DMS 273 (cell line): ENCODE data around the gene LCP1.

Experiments
- DNase-seq: peaks from one replicate; lab custom pipeline; 2025; ENCODE audit not compliant: unreplicated experiment; lab: John Stamatoyannopoulos, UW

The LCP1 gene

DNA sequence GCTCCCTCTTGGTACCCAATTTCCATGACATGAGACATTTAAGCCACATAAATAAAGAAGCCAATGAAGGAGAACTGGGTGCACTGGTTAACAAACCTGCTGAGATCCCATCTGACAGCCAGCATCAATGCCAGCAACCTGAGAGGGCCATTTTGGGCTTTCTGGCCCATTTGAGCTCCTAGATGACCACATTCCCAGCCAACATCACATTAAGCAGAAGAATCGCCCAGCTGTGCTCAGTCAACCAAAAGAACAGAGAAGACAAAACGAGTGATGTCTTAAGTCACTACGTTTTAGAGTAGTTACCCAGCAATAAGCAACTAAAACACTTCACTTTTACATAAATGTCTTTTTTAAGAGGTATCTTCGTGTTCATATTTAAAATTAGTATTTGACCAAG is 21.9 kb downstream of the LCP1 start:
- DNase-seq = no peak

DNA sequence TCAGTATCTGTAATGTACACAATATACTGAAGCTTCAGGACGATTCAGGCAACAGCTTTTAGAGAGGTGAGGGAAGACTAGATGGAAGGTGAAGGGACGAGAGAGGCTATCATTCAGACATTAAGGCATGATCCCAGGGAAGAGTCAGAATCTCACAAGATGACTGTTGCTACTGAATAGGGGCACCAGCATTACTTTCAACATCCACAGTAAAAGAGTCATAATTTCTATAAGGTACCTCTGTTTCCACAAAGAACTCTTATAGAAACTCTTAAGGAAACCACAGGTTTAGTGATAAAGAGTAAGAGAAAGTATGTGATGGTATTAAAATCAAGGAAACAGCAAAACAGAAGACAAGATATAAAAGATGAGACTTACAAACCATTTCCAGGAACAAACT is 23.0 kb downstream of the LCP1 start:
- no peak for DNase-seq

DNA sequence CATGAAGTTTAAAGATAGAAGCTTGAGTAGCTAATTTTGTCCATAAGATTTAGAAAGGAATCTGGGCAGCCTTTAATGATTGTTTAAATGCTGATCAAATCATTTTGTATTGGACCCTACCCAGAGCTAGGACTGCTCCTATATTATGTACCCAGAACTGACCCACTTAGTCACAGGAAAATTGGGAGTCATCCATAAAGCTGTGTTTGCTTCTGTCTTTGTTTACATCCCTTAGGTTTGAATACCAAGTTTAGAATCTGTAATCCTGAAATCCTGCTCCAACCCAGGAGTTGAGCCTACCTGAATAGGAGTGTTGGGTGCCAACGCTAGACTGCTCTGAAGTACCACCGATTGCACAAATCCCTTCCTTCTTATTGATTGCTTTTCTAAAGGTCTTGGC is 23.8 kb downstream of the LCP1 start:
- no peak for DNase-seq

DNA sequence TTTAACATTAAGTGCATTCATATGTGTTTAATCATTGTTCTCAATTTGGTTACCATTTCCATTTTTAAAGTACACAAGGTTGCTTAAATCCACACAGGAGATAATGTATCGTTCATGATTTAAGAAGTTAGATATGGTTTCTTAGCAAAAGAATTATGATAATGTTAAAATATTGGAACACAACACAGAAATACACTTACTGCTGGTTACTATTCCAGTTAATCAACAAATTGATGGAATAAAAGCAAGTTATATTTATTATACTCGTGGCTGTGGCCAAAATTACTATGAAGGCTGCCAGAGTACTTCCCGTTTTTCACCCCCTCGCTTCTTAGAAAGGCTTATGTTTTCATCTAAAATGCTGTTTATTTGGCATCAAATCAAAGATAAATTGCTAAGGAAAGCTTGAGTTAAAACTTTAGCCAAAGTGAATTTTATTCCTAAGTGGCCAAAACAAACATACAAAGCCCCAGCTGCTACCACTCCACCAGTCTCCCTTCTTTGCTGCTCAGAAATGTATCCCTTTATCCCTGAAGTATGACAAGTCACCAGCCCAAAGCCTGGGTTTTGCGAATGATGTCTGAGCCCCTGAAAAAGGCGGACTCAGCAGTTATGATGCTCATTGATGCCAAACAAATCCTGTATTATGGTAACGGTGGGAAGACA is 27.7 kb downstream of the LCP1 start:
- DNase-seq = no peak

DNA sequence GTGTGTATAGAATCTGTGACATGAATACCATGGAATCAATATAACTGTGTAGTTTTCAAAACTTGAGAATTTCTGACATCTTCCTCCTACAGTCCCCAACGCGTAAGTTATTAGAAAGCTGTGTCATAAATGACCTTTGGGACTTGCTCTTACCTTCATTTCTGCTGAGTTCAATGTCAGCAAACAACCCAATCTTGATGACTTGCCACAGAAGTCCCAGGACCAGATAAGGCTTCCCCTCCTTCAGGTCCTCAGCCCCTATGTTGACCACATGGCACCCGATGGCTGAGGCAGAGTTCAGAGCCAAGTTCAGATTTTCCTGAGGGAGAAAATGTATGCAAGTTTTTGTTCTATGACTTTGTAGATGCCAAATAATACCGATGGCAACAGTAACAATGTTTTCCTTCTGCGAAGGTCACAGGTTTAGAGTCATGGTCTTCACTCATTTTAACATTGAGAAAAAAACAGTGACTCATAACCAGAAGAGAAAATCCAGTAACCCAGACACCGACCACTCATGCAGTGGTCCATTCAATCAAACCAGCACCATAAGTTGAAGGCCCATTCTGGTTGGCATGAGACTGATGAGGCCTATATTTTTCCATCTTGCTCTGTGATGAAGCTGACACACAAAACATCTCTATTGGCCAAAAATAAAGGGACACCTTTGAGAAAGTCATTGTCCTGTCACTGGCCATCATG is 29.2 kb downstream of the LCP1 start:
- no peak for DNase-seq

DNA sequence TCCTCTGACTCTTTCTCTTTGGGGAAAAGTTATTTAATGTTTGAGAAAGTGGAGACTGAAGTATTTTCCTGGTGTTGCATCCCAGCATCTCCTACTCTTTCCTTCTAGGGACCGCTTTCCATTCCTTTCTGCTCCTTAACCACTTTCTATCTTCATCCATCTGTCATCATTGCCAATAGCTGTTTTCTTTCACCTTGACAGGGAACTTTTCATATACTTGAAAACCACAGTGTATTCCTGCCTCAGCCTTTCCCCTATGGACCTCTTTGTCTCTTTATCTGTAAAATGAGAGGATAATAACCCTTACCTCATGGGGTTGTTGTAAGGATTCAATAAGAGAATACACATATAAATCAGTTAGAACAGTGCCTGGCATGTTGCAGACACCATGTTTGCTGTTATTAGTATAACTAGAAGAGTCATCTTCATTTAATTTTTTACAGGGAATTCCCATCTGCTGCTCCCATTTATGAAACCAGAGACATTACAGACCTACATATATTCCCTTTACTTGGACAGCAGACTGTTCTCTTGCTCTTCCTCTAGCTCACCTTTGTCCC is 31.8 kb downstream of the LCP1 start:
- DNase-seq = no peak

DNA sequence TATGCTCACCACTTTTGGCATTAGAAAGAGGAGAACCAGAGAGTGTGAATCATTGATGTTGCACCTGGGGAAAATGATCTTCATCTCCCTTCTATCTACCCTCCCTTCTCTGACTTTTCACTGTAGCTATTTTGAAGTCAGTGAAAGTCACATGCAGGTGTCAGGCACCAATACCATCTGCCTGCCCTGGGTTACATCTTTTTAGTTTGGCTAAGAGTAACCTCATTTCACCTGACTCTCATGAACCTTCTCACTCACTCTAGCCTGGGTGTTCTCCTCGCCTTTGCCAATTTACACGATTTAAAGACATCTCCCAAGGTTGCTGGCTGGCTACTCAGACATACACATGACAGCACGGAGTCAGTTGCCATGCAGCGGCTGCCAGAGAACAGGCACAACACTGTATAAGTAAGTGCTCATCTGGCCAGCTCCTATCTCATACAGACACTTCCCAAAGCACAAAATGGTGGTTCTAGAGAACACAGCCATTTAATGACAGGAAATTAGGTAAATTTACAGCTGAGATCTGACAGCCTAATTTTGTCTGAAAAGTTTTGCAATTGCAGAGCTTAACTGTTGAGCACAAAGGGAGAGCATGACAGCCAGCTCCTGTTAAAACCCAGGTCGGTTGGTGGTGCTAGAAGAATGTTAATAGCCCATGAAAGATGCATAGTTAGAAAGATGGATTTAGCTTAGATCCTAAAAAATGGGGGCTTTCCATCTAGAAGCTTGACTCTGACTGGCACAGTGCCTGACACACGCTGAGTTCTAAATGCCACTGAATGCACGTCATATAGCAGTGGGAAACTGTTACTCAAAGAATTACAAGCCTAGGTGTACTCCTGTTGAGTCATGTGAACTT is 32.5 kb downstream of the LCP1 start:
- no peak for DNase-seq

DNA sequence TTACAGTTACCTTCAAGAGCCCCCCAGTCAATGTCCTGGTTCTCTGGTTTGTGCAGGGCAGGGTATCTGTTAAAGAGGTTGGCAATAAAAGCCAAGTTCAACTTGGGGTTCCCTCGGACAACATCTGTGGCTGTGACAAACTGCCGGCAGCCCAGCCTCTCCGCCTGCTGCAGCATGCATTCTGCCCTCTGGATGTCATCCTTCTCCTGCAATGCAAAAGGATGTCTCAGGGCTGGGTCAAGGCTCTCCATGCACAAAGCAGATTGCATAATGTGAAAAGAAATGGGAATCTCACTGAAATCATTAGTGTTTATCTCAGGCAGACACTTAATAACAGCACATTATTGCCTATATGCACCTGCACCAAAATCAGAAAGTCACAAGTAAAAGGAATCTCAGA is 35.1 kb downstream of the LCP1 start:
- DNase-seq = peak; percentile 4

DNA sequence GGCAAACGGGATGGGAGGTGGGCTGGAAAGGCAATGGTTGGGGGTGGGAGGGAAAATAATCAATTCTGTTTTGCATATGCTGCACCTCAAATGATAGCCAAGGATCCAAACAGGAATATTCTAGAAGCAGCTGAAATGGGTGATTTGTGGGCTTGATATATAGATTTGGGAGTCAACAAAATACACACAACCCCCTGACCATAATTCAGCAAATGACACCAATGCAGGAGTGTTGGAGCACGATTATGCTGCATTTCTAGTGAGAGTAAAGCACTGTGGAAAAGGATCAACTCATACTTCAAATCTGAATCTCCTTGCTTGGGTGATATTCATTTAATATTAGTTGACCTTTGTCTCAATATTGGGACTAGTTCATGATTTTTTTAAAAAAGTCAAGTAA is 36.0 kb downstream of the LCP1 start:
- no peak for DNase-seq

DNA sequence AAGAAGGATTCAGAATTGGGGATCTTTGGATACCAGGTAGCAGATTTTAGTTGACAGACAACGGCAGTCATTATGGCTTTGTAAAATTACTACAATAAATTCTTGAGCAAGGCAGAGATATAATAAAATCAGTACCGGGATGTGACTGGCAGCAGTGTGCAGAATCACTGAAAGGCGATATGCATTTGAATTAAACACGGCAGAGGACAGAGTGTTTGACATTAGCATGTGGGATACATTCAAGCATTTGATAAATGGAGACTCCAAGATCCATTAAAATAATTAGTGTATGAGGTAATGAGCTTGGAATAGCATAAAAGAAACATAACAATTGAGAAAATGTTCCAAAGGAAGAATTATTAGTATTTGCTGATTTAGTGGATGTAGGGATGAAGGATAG is 36.8 kb downstream of the LCP1 start:
- DNase-seq = no peak

DNA sequence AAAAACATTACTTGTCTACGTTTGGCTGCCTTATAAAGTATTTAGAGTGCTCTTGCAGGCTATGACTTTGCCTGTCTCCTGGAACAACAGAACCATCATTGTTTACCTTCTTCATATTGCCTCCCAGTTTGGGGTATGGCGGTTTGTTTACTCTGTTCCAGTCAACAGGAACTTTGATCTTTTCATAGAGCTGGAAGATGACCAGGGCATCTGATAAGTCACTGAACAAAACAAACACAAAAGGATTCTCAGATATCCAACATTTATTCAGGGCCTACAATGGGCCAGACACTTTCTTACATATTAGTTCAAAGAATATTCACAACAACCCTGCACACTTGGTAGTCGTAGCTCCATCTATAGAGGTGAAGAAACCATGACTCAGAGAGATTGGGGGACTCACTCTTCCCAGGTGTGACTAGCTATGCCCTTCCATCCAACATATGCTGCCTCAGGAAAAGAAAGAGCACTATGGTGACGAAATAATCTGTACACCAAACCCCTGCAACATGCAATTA is 38.7 kb downstream of the LCP1 start:
- no peak for DNase-seq

DNA sequence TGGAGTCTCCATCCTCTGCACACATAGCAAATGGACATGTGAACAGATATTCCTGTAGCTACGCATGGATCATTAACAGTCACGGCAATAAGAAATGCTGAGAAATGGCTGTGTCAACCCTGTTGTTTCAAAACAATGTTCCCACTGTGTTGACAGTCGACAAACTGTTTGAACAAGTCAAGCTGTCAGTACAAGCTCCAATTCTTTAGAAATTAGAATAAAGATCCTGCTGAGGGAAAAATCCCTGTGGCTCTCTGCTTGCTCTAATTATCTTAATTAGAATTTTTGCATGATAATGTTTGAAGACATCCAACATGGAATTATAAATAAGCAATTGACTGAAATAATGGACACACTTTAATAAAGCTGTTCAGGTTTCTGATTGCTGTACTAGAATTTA is 39.2 kb downstream of the LCP1 start:
- no peak for DNase-seq

DNA sequence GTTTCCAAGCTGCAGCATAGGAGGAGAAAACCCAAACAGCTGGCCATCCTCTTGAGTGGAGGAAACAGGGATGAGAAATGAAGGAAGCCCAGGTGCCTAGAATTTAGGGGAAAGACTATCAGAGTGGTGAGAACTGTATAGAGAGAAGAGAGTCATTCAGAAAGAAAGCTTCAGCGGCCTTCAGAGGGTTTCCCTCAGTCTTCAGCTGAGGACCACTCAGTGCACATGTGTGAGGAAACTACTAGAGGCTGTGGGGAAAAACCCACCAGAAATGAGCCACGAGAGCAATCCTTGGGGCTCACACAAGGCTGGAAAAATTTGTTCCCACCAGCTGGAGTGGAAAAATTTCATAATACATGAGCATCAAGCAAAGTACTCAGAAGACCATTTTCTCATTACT is 41.9 kb downstream of the LCP1 start:
- no peak for DNase-seq

DNA sequence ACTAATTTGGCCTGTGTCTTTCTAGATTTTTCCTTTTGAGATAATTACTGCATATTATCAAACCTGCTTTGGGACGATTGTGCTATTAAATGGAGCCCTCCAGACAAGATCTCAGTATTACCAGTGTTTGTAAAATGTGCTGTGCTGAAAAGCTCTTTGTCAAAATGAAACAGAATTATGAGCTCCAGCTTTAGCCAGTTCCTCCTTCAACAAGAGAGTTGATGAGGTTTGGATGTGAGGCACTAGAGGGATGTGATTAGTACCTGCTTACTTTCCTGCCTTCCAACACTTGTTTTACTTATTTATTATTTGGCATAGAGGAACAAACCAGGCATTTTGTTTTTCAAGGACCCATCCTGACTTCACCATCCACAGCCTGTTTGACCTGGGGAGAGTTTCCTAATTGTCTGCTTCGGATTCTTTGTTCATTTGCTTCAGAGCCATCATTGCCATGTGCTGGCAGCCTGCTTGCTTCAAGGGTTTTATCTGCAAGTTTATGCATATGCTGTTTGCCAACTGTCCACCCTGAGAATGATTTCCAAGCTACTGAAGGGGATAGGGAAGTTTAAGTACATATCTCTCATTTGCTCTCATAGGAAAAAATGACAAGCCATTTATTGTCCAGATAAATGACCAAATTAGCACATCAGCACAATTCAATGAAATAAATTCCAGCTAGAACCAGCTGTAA is 44.2 kb downstream of the LCP1 start:
- DNase-seq = no peak

DNA sequence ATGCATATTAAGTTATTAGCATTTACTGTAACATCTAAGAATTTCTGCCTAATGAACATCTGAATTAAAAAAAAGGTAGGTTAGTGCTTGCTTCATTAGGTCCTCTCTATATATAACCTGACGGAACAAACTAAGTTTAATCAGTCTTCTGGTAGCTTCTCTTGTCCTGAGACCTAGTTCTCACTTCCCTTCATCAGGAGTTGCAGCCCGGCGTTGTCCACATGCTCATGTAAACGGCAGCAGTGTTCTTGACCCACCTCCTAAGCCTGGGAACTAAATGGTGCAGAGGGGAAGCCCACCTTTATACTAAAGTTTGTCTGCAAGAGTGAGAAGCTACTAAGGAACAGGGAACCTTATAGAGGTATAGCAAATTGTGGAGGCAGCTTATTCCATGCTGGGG is 45.3 kb downstream of the LCP1 start:
- DNase-seq = no peak

DNA sequence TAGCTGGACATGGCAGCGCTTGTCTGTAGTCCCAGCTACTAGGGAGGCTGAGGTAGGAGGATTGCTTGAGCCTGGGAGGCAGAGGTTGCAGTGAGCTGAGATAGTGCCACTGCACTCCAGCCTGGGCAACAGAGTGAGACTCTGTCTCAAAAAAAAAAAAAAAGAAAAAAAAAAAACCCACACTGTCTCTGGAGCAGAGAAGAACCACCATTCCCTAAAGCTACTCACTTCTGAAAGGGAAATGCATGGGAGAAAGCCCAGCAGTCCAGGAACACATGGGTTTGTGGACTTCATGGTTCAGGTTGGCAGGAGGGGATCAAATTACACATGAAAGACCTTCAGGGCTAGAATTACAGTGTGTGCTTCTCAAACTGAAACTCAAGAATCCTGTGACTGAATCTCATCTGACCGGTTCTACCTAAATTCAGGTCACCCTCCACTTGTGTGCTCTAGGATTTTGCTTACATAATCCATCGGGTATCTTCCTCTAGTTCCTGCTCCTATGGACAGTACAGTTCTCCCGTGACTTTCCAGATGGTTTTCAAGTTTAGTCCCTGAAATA is 46.9 kb downstream of the LCP1 start:
- DNase-seq = peak; percentile 34

DNA sequence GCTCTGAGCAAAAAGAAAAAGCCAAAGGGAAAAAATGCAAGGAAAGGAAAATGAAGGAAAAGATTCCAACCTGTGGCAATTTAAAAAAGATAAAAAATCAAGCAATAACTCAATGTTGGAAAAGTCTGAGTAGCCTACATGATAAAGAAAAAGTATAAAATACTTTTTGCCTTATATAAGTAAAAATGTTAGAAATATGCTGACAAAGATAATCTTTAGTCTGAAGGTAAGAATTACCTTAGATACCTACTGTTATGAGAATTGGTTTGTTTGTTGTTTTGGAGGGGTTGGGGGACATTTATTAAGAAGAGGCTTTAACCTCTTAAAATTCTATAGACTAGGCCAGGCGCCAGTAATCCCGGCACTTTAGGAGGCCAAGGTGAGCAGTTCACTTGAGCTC is 47.5 kb downstream of the LCP1 start:
- no peak for DNase-seq

DNA sequence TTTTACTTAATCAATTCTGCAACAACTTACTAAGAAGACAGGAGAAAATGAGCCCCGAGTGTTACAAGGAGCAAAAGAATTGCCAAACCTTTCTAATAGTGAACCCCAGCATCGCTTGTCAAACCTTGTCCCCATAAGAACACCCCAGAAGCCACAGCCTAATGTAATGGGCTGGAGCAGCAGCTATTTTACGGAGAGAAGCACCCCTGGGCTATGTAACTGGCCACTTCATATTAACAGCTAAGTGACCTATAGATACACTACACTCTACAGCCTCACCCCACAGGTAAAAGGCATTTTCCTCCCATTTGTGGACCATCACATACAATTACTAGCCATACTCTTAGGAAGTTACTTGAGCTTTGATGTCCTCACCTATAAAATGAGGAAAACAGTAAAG is 49.9 kb downstream of the LCP1 start:
- DNase-seq = no peak

DNA sequence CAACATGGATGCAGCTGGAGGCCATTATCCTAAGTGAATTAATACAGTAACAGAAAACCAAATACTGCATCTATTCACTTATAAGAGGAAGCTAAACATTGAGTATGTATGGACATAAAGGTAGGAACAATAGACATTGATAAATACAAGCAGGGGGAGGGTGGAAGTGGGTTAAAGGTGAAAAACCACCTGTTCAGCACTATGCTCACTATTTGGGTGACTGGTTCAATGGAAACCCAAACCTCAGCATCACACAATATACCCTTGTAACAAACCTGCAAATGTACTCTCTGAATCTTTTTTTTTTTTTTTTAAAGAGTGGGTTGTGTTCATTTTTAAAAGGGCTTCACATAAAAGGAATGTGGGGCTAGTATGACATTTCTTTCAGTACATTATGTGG is 50.3 kb downstream of the LCP1 start:
- no peak for DNase-seq

DNA sequence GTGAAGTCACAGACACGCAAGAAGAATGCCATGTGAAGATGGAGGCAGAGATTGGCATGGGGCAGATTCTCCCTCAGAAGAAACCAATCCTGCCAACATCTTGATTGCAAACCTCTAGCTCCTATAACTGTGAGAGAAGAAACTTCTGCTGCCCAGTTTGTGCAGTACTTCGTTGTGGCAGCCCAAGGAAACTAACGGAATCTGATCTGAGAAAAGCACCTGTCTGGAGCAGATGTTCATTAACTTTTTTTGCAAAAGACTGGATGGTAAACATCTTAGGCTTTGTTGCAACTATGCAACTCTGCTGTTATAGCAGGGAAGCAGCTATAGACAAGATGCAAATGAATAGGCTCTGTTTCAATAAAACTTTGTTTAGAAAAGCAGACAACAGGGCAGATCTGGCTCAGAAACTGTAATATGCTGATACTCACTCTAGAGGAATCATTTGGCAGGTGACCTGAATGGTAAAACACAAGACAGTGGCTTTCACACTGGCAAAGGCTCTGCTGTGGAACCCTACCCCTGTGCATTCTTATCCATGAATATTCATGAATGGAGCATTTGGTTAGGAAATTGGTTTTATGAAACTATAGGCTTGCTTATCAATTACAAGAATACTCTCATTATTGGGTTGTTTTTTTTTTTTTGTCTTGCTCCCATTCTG is 51.9 kb downstream of the LCP1 start:
- DNase-seq = no peak
